Measurements from ENCODE around the gene CACNA1G.
A peak's percentile ranks its signal among the peaks of the same experiment; 100 is the strongest.

The CACNA1G gene

GRCh38 chr17:50560185-50560824, at the start of gene CACNA1G:
Gene CACNA1G, plus strand, starts transcription at chr17:50560715. Its CDS starts 745 bp downstream, at chr17:50561460.
- DNase-seq (ENCODE audit: low read depth in 2 of 2): peak; percentile 58 to 66

GRCh38 chr17:50511058-50511457, 49.5 kb upstream of the CACNA1G start:
- no peak for DNase-seq (ENCODE audit: low read depth in 2 of 2)

GRCh38 chr17:50513495-50513894, 47.0 kb upstream of the CACNA1G start:
- no peak for DNase-seq (ENCODE audit: low read depth in 2 of 2)

GRCh38 chr17:50514388-50514787, 46.1 kb upstream of the CACNA1G start:
- DNase-seq (ENCODE audit: low read depth in 2 of 2): no peak

- DNase-seq (ENCODE audit: low read depth in 2 of 2): no peak
Observed at GRCh38 chr17:50514936-50515702, 45.4 kb upstream of the CACNA1G start.

- no peak for DNase-seq (ENCODE audit: low read depth in 2 of 2)
Observed at GRCh38 chr17:50517011-50517410, 43.5 kb upstream of the CACNA1G start.

GRCh38 chr17:50517504-50518383, 42.8 kb upstream of the CACNA1G start:
- no peak for DNase-seq (ENCODE audit: low read depth in 2 of 2)

GRCh38 chr17:50518384-50519023, 42.0 kb upstream of the CACNA1G start:
- DNase-seq (ENCODE audit: low read depth in 2 of 2): no peak

- no peak for DNase-seq (ENCODE audit: low read depth in 2 of 2)
Observed at GRCh38 chr17:50519141-50519834, 41.2 kb upstream of the CACNA1G start.

GRCh38 chr17:50520483-50520882, 40.0 kb upstream of the CACNA1G start:
- DNase-seq (ENCODE audit: low read depth in 2 of 2): no peak

GRCh38 chr17:50521514-50521913, 39.0 kb upstream of the CACNA1G start:
- DNase-seq (ENCODE audit: low read depth in 2 of 2): no peak

GRCh38 chr17:50522766-50523165, 37.7 kb upstream of the CACNA1G start:
- DNase-seq (ENCODE audit: low read depth in 2 of 2): no peak

GRCh38 chr17:50523208-50523607, 37.3 kb upstream of the CACNA1G start:
- no peak for DNase-seq (ENCODE audit: low read depth in 2 of 2)

GRCh38 chr17:50524838-50525237, 35.7 kb upstream of the CACNA1G start:
- DNase-seq (ENCODE audit: low read depth in 2 of 2): no peak

- no peak for DNase-seq (ENCODE audit: low read depth in 2 of 2)
Observed at GRCh38 chr17:50527155-50527762, 33.3 kb upstream of the CACNA1G start.

- no peak for DNase-seq (ENCODE audit: low read depth in 2 of 2)
Observed at GRCh38 chr17:50527949-50528474, 32.5 kb upstream of the CACNA1G start.

- no peak for DNase-seq (ENCODE audit: low read depth in 2 of 2)
Observed at GRCh38 chr17:50529849-50530248, 30.7 kb upstream of the CACNA1G start.

GRCh38 chr17:50531428-50532025, 29.0 kb upstream of the CACNA1G start:
- no peak for DNase-seq (ENCODE audit: low read depth in 2 of 2)

GRCh38 chr17:50532452-50533024, 28.0 kb upstream of the CACNA1G start, which contains the start of gene EPN3:
Gene EPN3, plus strand, starts transcription at chr17:50532735. Its CDS starts 3,822 bp downstream, at chr17:50536557.
- DNase-seq (ENCODE audit: low read depth in 2 of 2): no peak

- DNase-seq (ENCODE audit: low read depth in 2 of 2): no peak
Observed at GRCh38 chr17:50533185-50533584, 27.3 kb upstream of the CACNA1G start.
